ENCODE results near the gene TEX13A.
"Not testable (repeated sequence)": the region's sequence is repeated elsewhere in the genome, so short reads cannot be mapped to it uniquely, and the experiment has no call there.

TEX13A gene, protein sequence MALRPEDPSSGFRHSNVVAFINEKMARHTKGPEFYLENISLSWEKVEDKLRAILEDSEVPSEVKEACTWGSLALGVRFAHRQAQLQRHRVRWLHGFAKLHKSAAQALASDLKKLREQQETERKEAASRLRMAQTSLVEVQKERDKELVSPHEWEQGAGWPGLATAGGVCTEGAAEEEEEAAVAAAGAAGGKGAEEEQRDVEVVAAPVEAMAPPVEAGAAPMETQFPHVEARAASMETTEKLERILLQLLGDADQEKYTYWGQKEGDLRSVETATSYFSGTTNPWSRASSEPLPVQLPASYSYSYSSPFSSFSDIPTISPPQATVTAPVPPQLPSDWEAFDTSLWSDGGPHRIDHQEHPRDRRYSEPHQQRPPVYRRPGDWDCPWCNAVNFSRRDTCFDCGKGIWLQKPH

DNA sequence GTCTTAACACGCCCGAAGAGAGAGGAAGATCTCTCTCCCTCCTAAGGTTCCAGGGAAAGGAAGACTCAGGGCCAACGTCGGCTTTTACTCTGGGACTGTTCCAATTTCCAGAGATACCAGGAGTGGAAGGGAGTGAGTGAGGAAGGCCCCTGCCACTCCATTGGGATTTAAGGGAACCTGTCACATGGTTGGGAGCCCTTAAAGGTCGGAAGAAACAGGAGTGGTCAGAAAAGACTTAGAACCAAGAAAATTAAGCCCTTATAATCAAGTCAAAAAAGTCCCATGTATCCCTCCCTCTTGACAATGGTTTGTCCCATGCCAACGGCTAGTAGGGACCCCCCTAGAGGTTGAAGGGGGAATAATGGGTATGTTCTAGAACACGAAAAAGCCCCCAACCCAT lies at the start of gene TEX13A:
Gene TEX13A, minus strand, starts transcription at position 59 of the 400 bp plus-strand sequence. CDS start 297 bp downstream, outside the sequence.
- no peak for DNase-seq

DNA sequence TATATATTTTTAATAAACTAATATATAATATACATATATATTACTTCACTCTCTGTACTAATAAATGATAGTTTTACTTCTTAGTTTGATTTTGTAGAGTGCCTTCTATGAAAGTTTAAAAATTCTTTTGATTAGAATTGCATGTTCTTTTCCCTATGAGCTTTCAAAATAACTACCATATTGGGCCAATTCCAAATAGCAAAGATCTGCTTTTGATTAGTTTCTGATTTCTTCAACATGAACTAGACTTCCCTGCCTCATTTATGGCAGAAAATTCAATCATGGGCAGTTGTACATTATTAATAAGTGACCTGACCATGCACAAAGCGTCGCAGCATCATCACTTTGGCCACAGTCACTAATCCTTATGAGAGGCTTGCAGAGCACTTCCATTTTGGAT lies 48.9 kb upstream of the TEX13A start:
- no peak for DNase-seq

DNA sequence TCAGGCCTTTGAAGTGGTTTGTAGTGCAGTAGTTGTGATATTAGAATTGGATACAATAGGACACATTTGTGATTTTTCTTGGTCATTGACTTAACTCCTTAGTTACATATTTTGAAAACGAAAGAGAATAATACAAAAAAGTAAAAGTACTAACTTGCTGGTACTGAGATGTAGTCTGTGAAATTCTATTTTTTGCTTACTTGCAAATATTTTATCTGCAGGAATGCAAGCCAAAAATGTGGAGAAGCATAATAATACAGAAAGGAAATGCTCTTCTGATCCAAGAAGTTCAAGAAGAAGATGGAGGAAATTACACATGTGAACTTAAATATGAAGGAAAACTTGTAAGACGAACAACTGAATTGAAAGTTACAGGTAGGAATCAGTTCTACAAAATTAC lies 46.7 kb upstream of the TEX13A start:
- no peak for DNase-seq

DNA sequence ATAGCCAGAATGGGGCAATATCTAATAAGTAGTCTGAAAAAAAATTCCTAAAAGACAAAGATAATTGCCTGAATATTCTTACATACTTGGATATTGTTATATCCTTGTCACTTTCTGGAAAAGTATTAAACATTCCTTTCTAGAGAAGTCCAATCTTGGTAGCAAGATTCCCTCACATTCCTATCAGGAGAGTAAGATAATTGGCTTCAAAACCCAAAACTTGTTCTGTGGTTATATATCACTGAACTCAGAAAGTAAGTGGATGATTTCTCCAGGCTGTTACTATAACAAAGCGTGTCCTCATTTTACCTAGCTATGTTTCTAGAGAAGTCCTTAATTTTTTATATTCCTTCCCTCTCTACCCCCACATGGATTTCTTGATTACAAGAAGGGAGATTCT lies 46.0 kb upstream of the TEX13A start:
- DNase-seq, result no peak

DNA sequence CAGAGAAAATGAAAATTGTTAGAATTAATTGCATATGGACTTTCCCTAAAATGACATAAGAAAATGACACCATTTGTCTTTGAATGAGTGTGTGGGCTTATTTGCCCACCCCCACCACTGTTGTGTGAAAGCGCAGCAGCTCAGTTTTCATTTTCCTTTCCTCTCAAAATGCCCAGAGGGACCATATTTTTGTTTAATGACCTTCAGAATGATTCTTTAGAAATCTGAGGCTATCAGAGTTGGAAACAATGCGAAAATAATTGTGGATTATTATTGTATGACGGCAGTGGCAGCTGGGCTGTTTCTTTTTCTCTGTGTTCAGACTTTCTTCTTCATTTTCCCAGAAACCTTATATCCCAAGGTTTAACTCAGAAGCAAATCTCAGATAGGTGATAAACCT lies 44.6 kb upstream of the TEX13A start:
- no peak for DNase-seq

DNA sequence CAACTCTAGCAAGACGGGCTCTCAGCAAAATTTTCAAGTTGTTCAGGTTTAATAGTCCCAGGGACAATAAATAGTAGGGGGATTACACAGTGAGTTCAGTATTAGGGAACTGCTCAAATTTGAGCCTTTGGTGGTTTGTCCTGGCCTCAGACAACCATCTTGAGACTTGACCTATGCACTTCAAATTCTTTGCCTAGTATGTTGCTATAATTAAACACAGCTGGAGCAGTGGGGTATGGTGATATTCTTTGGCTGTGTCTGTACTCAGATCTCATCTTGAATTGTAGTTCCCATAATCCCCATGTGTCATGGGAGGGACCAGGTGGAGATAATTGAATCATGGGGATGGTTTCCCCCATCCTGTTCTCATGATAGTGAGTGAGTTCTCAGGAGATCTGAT lies 43.3 kb upstream of the TEX13A start:
- no peak for DNase-seq

DNA sequence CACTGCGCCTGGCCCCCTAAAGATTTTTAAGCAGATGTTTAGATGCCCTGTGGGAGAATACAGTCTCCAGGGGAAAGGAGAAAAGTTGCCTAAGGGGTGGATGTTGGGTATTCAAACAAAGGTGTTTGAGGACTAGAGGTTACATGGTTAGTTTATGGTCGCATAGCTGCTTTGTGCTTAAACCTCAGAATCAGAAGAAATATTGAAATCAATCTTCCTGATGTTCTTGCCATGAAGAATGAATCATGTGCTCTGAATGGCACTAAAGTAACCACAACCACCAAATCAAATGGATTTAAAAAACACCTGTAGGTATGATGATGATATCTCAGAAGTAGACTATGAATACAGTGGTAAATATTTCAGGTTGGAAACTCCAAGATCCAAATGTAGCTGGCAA lies 42.7 kb upstream of the TEX13A start:
- no peak for DNase-seq

DNA sequence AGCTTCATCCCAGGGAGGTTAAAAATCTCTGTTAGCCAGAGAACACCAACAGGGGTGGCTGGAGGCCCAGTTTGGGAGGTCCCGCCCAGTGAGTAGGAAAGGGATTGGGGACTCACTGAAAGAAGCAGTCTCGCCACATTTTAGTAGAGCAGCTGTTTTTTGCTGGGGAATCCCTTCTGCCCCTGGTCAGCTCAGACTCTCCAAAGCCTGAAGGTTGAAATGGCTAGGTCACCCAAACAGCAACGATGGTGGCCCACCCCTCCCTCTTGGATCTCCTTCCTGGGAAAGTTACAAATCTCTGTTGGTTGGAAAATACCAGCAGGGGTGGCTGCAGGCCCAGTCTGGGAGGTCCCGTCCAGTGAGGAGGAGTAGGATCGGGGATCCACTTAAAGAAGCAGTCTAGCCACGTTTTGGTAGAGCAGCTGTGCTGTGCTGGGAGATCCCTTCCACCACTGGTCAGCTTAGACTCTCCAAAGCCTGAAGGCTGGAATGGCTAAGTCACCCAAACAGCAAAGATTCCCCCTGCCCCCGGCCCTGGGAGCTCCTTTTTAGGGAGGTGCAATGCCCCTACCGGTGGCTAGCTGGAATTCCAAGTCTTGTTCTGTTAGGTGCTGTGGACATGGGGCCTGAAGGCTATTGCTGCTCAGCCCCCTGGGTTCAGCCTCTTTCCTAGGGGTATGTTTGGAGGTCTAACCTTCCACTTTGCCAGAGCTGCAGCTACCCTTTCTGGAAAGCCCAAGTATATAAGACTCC lies 40.0 kb upstream of the TEX13A start:
- no peak for DNase-seq

DNA sequence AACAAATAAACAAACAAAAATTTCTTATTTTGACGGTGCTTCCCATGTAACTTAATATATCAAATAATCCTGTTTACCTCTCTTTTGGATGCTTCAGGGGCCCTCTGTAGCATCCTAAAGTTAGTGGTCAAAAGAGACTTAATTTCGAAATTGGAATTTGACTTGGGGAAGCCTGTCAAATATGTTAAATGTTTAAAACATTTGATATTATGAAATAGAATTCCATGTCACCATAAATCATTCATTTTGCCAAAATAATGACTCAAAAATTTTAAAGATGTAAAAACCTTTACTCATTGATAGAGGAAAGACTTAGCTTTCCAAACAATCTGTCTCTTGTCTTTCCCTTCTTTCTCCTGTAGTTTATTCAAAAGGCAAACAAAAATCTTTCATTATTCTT lies 20.6 kb upstream of the TEX13A start:
- DNase-seq, result no peak

DNA sequence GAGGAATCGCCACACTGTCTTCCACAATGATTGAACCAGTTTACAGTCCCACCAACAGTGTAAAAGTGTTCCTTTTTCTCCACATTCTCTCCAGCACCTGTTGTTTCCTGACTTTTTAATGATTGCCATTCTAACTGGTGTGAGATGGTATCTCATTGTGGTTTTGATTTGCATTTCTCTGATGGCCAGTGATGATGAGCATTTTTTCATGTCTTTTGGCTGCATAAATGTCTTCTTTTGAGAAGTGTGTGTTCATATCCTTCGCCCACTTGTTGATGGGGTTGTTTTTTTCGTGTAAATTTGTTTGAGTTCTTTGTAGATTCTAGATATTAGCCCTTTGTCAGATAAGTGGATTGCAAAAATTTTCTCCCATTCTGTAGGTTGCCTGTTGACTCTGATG lies 16.9 kb upstream of the TEX13A start:
- DNase-seq, result not testable (repeated sequence)

DNA sequence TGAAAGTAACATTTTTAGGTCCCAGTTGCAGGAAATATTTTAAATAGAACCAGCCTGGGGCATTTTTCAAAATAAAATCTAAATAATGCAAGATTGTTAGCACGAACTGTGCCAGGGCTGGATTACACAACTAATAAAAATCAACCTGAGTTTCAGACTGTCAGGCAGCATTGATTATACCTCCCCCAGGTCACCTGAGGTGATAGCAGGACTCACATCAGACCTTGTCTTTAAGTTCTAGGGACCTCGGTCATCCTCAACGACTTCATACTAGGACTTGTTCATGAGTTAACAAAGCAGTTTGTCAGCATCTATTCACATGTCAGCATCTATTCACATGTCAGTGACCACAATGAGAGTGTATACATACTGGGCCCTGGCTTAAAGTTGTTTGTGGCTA lies 8.7 kb upstream of the TEX13A start:
- no peak for DNase-seq

DNA sequence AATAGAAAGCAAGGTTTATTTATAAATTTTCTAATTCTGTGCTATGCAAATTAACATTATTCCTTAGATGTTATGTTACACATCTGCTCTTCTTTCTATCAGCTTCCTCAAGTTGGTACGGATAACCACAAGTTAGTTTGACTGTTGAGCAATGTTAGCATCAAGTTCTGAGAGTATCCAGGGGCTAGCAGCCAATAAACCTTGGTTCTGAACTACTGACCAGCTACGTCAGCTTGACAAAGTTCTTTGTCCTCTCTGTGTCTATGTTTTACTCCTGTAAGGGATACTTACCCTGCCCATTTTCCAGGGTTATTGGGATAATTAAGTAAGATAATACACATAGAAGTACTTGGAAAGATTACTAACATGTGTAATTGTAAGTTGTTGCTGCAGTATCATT lies 8.1 kb upstream of the TEX13A start:
- DNase-seq, result no peak

DNA sequence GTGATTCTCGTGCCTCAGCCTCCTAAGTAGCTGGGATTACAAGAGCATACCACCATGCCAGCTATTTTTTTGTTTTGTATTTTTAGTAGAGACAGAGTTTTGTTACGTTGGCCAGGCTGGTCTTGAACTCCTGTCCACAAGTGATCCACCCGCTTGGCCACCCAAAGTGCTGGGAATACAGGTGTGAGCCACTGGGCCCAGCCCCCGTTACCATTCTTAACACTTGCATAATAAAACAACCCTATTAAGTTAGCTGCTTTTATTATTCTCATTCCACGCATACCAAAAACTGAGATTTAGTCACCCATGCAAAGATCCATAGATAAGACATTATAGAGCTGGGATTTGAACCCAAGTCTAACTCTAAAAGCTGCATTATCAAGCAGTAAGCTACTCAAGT lies 6.0 kb upstream of the TEX13A start:
- no peak for DNase-seq

DNA sequence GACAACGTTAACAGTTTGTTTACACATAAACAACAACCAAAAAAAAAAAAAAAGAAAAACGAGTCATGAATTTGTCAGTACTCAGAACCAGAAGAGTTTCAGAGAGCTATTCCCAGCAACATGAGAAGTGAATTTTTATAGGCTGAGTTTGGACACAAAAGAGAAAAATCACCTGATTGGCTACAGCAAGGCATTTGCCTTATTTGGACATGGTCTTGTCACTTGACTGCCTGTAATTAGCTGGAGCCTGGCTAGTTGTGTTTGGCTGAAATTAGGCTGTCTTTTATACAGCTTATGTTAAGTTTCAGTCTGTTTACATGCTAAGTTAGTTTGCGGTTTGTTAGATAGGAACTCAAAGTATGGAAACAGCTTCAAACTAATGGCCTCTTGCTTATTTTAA lies 880 bp upstream of the TEX13A start:
- no peak for DNase-seq

DNA sequence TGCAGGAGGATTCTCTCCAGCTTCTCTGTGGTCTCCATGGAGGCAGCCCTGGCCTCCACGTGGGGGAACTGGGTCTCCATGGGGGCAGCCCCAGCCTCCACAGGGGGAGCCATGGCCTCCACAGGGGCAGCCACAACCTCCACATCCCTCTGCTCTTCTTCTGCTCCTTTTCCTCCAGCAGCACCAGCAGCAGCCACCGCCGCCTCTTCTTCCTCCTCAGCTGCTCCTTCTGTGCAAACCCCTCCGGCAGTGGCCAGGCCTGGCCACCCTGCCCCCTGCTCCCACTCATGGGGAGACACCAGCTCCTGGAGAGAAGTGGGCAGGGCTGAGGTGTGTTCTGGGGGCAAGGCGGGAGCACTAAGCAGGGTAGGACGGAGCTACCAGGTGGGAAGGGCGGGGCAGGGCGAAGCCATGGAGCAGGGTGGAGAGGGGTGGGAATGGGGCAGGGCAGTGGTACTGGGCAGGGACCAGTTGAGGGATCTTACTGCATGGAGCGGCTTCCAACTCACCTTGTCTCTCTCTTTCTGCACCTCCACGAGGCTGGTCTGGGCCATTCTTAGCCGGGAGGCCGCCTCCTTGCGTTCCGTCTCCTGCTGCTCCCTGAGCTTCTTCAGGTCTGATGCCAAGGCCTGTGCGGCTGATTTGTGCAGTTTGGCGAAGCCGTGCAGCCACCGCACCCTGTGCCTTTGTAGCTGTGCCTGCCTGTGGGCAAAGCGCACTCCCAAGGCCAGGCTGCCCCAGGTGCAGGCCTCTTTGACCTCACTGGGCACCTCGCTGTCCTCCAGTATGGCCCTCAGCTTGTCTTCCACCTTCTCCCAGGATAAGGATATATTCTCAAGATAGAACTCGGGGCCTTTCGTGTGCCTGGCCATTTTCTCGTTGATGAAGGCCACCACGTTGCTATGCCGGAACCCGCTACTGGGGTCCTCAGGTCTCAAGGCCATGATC lies 766 bp downstream of the TEX13A start:
- DNase-seq, result no peak

DNA sequence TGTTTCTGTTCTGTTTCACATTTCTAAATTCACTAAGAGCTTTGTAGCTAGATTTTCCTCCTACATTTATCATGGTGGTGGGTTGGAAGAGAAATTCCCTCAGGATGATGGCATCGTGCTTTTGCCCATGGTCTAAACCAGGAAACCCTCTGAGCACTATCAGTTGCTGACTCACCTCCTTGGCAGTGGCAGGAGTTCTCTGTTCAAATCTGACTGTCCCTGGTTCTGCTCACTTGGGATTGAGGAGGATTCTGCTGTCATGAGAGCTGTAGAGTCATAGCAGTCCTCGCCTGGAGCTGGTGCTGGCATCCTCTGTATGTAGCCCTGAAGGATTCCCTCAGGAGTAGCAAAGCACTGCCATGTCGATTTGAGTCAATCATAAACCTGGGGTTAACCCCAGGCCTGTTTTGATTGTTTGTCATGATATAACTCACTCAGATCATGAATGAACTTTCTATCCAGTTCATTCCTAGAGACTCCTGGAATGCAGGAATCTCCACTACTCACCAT lies 9.4 kb downstream of the TEX13A start:
- DNase-seq, result no peak

DNA sequence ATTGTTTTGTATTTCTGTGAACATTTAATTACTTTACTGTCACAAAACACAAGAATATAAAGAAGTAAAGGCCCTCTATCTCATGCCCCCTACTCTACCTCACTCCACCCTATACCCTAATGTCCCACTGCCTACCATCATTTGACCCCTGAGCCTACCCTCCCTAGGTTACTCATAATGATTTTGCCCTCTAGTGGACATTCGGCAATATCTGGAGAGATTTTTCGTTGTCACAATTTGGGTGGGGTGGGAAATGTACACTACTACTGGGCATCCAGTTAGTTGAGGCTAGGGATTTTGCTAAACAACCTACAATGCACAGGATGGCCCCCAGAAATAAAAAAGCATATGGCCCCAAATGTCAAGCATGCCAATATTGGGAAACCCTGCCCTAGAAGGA lies 10.2 kb downstream of the TEX13A start:
- no peak for DNase-seq

DNA sequence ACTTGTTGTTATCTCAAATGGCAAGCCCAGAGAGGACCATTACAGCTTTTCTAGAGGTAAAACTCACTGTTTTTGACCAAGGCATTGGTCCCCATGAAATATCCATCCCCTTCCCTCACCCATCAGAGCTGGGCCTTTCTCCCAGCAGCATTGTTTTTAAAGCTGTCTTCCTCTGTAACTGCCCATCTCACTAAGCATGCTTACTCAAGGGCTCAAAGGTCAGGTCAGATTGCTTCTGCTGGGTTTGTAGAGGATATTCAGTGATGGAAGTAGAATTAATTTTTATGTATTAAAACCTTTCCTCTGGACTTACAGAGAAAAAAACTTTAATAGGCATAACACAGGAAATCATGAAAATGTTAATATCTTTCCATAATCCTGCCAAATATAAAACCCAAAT lies 11.1 kb downstream of the TEX13A start:
- no peak for DNase-seq

DNA sequence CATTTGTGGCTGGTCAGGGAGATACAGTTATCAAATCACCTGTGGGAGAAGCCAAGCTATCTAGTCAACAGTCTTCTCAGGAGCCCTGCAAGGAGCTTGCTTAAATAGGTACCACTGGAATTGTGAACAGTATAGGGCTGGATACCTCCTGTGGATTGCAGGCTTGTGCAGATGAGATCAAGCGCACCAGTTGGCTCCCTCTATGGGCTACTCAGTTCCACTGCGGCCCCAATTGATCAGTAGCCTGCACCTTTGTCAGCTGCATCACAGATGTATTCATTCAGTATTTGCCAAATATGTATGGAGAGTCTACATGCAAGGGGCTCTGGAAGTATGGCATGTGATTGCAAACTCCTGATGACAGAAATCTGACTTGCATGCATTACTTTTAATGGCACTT lies 28.6 kb downstream of the TEX13A start:
- DNase-seq, result no peak

DNA sequence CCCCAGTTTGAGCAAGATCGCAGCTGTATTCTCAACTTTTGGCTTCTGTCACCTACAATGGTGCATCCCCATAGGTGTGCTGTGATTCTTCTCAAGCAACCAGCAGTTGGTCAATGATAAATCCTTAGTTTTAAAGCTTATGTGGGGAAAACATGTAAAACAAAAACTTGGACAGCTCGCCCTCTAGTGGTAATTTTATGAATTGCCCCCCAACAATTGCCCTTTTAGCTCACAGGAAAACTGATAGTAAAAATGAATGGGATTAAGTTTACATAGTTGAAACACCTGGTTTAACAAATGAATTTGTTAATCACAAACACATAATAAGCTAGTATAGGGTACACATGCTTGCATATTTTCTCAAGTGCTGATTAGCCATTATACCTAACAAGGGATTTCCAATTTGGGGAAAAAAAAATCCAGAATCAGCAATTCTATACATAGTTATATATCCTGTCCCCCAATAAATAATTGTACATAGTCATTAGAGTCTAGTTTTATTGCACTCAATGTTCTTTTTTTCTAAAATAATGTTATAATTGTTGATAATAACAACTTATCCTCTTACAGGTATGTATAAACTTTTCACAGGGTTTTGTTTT lies 30.1 kb downstream of the TEX13A start:
- no peak for DNase-seq

DNA sequence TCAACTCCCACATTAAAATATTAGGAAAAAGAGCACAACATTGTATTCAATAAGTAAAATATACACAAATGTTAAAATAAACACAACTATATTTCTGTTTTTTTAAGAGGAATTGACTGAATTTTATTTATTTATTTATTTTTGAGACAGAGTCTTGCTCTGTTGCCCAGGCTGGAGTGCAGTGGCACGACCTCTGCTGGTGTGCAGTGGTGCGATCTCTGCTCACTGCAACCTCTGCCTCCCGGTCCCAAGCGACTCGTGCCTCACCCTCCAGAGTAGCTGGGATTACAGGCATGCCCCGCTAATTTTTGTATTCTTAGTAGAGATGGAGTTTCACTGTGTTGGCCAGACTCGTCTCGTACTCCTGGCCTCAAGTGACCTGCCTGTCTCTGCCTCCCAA lies 31.4 kb downstream of the TEX13A start:
- no peak for DNase-seq

DNA sequence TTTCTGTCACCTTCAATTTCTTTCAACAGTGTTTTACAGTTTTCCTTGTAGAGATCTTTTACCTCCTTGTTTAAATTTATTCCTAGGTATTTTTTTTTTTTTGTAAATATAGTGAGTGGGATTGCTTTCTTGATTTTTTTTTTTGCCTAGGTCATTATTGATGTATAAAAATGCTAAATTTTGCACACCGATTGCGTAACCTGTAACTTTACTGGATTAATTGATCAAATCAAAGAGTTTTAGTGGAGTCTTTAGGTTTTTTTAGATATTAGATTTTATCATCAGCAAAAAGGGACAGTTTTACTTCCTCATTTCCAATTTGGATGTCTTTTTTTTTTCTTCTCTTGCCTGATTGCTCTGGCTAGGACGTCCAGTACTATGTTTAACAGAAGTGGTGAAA lies 40.9 kb downstream of the TEX13A start:
- DNase-seq, result no peak

DNA sequence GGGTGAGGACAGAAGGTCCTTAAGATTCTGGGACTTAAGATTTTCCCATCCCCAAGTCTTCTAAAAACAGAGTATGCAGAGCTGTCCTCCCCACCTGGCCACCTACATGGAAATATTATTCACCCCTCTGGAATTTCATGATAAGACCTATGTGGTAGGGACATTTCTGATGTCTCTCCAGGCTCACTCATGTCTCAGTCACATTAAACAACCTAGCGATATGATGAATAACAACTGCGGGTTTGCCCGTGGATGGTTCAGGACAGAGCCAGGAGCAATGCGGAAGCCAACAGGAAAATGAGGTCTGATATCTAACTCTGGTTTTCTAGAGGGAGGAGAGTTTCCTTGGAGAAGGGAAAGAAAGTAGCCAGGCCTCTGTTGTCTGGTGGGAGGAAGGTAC lies 47.4 kb downstream of the TEX13A start:
- no peak for DNase-seq

Data from stimulated activated CD4-positive, alpha-beta T cell treated with anti-CD3 and anti-CD28 coated beads, Interleukin-4, amount 100 ng/mL, for 4 hours (primary cell).